Activated CD8-positive, alpha-beta memory T cell treated with anti-CD3 and anti-CD28 coated beads for 48 hours (primary cell): ENCODE results near the gene RAB5A.
A peak's percentile ranks its signal among the peaks of the same experiment; 100 is the strongest.
"Not testable (repeated sequence)": the region's sequence is repeated elsewhere in the genome, so short reads cannot be mapped to it uniquely, and the experiment has no call there.

Experiments
- DNase-seq, 3 experiments: peaks; one replicate each; pipeline ENCODE4 v3.0.0-alpha.2; 2020; ENCODE audit warnings: low read depth in 2 of 3, low spot score in 2 of 3

The RAB5A gene, protein sequence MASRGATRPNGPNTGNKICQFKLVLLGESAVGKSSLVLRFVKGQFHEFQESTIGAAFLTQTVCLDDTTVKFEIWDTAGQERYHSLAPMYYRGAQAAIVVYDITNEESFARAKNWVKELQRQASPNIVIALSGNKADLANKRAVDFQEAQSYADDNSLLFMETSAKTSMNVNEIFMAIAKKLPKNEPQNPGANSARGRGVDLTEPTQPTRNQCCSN

DNA sequence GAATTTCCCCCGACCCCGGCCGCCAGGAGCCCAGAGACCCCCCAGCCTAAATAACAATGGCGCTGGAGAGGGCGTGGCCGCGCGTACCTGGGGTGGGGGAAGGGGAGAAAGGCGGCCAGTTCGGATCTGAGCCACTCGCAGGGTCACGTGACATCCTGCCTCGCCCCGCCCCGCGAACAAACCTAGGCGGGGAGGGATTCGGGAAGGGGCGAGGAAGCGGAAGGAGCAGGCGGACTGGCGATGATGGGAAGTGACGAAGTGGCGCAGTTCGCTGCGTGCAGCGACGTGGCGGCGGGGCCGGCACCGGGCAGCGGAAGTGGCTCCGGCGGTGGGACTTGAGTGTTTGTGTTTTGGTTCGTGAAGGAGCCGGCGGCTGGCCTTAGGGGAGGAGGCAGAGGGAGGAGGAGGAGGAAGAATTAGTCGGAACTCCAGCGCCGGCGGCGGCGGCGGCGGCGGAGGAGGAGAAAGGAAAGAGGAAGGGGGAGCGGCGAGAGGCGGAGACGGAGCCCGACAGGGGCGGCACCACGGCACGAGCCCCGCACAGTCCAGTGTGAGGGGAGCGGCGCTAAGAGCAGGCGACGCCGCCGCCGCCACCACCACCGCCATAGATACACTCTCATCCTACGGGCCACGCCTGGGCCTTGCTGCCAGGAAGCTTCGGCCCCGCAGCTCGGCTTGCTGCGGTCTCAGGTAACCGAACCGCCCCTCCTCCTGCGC, at the start of gene RAB5A:
Gene RAB5A, plus strand, starts transcription at position 266 of the 717 bp plus-strand sequence. CDS start 3,802 bp downstream, outside the sequence.
- DNase-seq: peak; percentile 83 to 94 (median 88)

DNA sequence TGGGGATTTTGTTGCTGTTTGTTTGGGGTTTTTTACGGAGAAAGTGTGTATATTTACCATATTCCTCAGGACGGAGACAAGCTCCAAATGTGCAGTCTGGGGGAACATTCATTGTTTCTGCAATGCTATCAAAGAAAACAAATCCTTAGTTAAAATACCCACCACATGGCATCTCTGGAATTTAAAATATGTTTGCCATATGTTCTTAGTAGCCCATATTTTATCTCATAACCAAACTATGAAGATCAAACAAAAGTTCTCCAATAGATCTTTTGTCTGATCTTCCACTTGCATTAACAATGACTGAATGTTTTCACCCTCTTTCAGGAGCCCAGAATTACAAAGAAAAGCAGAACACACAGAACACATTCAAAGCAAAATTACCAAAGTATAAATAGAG, 48.2 kb upstream of the RAB5A start:
- DNase-seq: no peak

DNA sequence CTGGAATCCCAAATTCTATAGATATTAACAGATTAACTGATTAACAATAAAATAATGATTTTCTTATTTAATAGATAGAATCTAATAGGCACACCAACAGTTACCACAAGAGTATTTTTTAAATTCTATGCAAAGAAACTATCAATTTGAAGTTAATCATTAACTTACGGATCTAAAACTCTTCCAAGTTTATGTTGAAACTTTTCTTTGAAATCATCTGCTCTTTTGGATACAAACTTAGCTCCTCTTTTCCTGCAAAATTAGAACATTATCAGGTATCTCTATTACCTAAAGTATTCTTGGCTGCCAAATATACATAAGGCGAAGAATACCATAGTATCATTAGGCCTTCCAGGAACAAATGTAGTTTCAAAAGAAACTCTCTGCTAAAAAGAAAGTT, 47.6 kb upstream of the RAB5A start:
- no peak for DNase-seq

DNA sequence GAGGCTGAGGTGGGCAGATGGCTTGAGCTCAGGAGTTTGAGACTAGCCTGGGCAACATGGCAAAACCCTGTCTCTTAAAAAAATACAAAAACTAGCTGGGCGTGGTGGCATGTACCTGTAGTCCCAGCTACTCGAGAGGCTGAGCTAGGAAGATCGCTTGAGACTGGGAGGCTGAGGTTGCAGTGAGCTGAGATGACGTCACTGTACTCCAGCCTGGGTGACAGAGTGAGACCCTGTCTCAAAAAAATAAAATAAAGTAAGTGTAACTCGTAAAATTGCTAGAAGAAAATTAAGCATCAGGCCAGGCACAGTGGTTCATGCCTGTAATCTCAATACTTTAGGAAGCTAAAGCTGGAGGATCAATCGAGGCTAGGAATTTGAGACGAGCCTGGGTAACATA, 47.1 kb upstream of the RAB5A start:
- DNase-seq: not testable (repeated sequence)

DNA sequence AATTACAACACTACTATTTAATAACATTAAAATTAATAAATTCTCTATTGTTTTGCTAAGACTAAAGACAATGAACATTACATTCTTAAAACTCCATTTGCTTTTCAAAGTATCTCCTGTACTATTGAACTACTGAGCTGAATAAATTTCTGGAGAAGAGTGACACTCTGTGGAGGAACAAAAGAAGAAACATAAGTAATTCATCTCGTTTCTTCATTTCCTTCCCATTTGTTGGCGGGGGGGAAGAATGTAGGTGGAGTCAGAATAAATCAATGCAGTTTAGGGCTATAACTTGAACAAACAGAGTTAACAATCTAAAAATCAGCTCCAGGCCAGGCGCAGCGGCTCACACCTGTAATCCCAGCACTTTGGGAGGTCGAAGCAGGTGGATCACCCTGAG, 45.6 kb upstream of the RAB5A start:
- DNase-seq: no peak

DNA sequence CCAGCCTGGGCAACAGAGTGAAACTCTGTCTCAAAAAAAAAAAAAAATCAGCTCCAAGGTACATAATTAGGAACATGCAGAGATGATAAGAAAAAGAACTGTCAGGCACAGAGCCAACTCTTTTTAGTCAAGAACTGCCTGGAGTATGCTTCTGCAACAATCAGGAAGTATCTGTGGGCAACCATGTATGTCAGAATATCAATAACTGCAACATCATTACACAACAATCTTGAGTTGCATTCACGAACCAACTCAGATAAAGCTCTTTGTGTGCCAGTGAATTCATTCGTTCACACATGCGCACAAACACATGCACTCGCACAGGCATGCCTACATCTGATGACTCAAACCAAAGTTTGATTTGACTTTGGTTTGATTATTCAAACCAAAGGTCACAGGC, 45.0 kb upstream of the RAB5A start:
- DNase-seq: no peak

DNA sequence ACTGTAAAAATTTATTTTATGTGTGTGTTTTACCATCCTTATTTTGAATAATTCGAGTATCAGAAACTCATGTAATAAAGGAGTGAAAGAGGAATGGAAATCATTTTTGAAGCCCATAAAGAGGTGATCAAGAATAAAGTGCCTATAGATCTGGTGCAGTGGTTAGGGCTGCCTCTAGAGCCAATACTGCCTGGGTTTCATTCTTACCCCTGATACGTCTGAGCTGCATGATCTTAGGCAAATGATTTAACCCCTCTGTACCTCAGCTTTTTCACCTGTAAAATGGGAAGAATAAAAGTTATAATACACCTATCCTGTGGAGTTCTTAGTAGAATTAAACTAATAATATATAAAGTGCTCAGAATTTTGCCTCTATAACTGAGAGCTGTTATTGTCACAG, 43.2 kb upstream of the RAB5A start:
- no peak for DNase-seq

DNA sequence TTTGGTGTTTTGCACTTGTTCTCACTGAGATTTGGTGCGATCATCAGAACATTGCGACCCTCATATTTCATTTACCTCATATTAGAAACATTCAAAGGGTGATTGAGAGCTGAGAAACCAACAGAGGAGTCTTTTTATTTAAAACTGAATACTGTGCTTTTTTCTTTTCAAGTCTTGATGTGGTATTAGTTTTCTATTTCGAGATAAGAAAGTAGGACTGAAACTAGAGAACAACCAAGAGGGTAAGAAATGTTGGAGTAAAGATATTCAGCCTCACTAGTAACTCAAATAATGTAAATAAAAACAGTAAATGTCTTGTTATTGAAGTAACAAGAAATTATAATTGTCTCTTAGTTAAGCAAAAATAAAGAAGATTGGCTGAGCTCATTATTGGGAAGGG, 39.4 kb upstream of the RAB5A start:
- DNase-seq: no peak

DNA sequence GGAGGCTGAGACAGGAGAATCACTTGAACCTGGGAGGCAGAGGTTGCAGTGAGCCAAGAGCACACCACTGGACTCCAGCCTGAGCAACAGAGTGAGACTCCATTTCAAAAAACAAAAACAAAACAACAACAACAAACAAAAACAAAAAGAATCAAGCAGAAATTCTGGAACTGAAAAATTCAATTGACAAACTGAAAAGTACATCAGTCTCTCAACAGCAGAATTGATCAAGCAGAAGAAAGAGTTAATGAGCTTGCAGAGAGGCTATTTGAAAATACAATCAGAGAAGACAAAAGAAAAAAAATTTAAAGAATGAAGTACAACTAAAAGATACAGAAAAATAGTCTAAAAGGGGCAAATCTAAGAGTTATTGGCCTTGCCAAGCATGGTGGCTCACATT, 35.4 kb upstream of the RAB5A start:
- DNase-seq: no peak

DNA sequence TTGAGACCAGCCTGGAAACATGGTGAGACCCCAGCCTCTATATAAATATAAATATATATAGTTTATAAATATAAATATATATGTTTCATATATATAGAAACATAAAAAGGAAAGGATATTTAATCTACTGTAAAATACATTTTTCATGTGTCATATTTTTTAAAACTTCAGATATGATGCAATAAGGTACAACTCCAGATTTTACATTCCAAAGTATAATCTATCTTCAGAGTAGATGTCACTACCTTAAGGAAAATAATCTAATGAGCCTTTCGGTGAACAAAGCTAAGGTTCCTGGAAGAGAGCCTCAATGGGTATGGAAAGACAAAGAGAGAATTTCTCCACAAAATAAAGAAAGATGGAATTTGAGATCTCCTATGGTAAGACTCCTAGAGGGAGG, 29.7 kb upstream of the RAB5A start:
- DNase-seq: no peak

DNA sequence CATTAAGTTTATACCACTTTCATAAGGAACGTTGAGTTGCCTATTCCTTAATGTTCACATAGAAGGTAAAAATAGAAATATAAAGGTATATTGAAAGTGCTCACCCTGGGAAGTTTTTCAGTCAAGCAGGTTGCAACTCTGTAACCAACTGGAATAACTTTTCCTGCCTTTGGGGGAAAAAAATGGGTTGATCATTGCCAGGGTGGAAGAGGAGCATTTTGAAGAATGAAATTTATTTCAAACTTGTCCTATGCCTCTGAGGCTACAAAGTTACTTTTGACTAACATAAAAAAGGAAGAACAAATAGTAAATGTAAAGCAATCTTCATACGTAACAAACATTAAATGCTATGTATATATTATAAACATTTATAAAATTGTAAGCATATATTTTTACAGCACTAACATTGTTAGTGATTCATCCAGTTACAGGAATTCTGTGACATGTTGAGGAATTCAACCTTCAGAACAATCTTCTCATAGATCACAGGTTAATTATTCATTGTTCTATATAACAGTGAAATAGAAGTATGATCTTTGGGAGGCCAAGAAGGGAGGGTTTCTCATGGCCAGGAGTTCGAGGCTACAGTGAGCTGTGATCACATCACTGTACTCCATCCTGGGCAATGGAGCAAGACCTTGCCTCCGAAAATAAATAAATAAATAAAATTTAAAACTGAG, 26.4 kb upstream of the RAB5A start:
- DNase-seq: no peak

DNA sequence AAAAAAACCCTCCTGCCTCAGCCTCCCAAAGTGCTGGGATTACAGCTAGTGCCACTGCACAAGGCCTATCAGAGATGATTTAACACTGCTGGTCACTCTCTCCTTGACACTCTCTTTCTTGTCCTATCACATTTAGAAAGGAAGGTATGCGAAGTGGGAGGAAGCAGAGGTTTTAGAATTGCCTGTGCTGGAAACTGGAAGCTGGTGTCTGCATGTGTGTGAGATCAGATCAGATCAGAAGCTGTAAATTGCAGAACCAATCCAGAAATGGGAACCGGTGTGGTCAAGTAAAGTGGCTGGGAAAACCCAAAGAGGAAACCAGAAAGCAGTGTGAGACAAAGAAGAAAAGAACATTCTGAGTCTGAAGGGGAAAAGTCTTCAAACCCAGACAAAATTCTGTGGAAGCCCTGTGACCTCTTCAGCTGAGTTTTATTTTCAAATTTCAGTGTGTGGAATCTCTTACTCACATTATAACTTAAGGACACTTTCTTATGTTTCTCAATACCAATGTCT, 15.7 kb upstream of the RAB5A start:
- DNase-seq: peak in 1 of 3 experiments; percentile 20

DNA sequence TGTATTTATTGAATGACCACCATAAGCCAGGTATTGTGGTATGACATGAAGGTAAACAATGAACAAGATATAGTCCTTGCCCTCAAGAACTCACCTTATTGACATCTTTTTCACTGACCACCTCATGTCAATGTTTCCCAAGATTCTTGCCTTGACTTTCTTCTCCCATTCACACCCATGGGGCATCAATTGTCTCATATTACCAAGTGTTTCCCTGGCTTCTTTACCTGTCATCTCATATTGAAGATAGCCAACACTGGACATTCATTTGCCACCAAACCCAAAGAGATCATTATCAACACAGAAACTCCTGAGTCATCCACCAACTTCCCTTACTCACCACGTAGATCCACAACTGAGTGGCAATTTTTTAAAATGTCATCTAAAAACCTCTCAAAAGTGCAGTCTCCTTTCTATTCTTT, 15.1 kb upstream of the RAB5A start:
- DNase-seq: no peak

DNA sequence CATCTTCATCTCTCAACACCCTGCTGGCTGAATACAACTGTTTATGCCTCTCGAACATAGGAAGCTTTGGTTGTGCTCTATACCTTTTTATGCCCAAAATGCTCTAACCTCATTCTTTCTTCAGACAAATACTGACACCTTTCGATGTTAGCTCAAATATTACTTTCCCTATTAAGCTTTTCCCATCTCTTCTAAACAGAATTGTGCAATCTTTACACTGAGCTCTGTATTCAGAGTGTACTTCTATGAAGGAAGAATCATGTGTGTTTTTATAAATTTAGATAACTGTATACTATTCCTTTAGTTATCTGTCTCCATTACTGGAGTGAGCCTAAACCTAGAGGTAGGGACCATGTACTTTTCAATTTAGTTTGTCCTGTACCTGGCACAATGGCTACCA, 14.5 kb upstream of the RAB5A start:
- no peak for DNase-seq

DNA sequence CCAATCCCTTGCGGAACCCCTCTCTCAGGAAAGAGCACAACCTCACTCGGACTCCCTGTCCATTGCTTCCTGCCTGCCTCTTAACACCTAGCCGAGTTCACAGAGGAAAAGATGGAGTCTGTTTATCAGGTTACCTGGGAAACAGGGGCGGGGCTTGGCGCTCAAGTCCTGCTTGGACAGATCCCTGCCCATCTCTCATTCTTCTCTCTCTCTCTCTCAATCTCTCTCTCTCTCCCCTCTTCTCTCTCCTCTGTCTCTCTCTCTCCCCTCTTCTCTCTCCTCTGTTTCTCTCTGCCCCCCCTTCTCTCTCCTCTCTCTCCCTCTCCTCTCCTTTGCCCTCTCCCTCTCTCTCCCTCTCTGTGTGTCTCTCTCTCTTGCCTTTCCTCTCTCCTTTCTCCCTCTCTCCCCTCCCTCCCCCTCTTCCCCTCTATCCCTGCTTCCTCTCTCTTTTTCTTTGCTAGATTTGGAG, 12.8 kb upstream of the RAB5A start, which contains the start of gene EFHB:
Gene EFHB, minus strand, starts transcription at position 120 of the 469 bp plus-strand sequence. CDS start 199 bp downstream, outside the sequence.
- DNase-seq: no peak

DNA sequence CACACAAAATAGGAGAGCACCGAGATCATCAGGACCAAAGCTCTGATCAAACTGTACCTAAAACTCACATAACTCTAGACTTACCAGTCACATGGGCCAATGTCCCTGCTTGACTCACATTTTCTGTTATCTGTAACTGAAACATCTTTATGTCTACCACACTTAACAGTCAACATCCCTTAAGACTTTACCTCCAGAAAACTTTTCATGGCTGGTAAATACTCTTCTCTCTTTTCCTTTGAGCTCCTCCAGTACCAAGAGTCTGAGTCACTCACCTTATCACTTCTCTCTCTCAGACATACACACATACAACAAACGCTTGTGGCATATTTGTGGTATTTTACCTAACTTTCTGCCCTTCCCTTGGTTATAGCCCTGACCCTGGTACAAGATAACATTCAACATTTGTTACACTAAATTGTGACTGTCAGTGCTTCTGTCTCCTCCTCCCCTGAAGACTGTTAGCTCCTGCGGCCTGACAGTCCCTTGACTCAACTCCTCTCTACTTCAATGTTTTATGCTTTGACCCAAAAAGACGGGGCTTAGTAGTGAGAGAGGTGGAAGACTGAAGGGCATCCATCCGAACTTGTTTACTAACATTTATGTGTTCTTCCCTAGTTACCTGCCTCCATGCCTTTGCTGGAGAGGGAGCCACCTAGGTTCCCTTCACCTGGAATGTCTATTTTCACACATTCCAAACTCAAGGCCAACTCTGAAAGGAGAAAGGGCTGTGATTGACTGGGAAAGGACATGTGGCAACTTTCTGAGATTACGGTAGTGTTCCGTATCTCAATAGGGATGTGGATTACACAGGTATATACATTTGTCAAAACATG, 9.2 kb upstream of the RAB5A start:
- no peak for DNase-seq

DNA sequence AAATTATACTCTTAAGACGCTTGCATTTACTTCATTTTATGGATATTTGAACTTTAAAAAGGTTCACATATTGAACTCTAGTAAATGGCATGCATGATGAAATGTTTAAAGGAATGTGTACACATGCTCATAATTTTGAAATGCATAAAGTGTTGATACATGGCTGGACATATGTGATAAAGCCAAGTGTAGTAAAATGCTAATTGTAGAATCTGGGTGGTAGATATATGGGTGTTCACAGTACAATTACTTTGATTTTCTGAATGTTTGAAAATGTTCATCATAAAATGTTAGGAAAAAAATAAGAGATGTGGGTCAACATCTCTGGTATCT, 8.6 kb upstream of the RAB5A start:
- no peak for DNase-seq

DNA sequence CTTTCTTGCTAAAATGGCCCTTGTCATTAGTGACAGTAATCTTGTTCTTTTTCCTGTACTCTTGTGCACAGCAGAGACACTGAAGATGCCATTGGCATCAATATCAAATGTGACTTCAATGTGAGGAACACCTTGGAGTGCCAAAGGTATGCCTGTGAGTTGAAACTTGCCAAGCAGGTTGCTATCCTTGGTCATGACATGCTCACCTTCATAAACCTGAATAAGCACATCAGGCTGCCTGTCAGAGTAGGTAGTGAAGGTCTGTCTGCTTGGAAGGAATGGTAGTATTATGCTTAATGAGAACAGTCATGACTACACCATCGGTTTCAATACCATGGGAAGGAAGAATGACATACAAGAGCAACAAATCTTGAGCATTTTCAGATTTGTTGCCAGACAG, 6.3 kb upstream of the RAB5A start:
- DNase-seq: no peak

DNA sequence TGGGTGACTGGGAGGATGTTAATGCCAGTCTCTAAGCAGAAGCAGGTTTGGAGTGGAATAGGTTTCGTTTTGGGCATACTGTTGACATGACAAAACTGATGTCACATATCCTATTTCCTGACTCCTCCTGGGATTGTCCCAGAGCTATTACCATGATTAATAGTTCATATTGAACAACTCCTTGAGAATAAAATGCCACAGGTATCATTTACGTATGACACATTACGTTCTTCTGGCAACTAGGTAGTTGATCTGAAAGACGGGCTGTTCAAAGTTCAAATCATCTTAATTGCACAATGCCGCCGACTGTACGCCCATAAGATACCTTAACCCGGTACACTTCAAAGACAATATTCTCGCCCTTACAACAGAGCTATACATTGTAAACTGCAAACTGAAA, 1.4 kb upstream of the RAB5A start:
- DNase-seq: no peak

DNA sequence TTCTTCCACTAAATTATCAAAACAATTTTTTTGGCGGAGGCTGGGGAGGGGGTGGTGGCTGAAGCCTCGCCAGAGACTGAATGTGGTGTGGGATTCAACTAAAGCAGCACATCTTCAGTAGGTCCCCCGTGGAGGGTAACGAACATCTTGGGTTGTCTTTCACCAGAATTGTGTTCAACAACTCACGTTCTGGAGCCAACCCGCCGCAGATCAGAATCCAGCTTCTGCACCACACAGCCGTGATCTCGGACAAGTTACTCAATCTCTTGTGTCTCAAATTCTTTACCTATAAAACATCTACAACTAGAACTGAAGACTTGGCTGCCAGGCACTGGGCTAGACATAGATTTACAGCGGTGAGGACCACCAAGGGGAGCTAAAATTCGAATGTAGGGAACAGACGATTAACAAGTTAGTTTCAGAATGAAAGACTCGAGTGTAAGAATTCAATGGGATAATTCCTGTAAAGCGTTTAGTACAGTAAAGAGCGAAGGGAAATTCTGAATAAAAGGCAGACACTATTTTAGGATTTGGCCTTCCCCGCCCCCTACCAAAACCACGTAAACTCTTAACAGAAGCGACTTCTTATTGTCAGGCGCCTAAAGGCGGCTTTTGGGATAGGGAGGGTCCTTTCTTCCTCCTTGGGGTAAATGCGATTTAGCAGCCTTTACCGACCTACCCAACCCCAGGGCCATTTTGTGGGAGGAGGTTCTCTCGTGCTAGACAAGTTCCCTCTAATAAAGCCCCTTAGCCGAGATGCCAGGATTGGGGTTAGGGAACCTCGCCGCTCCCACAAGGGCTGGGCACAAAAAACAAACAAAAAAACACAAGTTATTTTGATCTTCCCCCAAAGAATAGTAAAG, 697 bp upstream of the RAB5A start:
- no peak for DNase-seq
